K562 treated with DMSO at 1 percent for 48 hours (cell line): ENCODE data around the gene RABGAP1. TPM values are rescaled to one million over a fixed set of nuclear protein-coding genes. Genes with fewer than 3 reads are reported as not detected.

Experiments
- total RNA-seq: library from RNA; unstranded; fragments of 300-600 nt; gene quantifications from 2 replicates; pipeline ENCODE4 v1.2.3, GENCODE V29; 2022; ENCODE audit warnings: low replicate concordance; ENCODE audit errors: extremely low read depth

The RABGAP1 gene
- not detected in 2 replicates for total RNA-seq

GRCh38 chr9:122940749-122941581 is at the start of gene RABGAP1:
Gene RABGAP1, plus strand, starts transcription at chr9:122941020. Its CDS starts 16,040 bp downstream, at chr9:122957060.

GRCh38 chr9:122904823-122905710 is 35.8 kb upstream of the RABGAP1 start, which contains the start of gene RC3H2:
Gene RC3H2, minus strand, starts transcription at chr9:122905359. Its CDS starts 7,850 bp downstream, at chr9:122897509.

GRCh38 chr9:122912964-122913673 is 27.7 kb upstream of the RABGAP1 start, which contains the start of gene ZBTB6:
Gene ZBTB6, minus strand, starts transcription at chr9:122913323. Its CDS starts 1,251 bp downstream, at chr9:122912072.

GRCh38 chr9:122931226-122932121 is 9.3 kb upstream of the RABGAP1 start, which contains the start of gene ZBTB26:
Gene ZBTB26, minus strand, starts transcription at chr9:122931512. Its CDS starts 11,578 bp downstream, at chr9:122919934.

GRCh38 chr9:123033352-123033751 is 92.5 kb downstream of the RABGAP1 start, which contains the start of gene GPR21:
Gene GPR21, plus strand, starts transcription at chr9:123033667. Its CDS starts 900 bp downstream, at chr9:123034567.

Other genes starting within 250 kb of the RABGAP1 start
- gene OR1L4, start 217.0 kb upstream of the RABGAP1 start, total RNA-seq, result not detected in 2 replicates
- not detected in 2 replicates for gene OR1L6, start 198.7 kb upstream of the RABGAP1 start, total RNA-seq
- gene OR5C1, start 152.1 kb upstream of the RABGAP1 start, total RNA-seq, result not detected in 2 replicates
- not detected in 2 replicates for gene OR1K1, start 140.9 kb upstream of the RABGAP1 start, total RNA-seq
- not detected in 2 replicates for gene PDCL, start 112.4 kb upstream of the RABGAP1 start, total RNA-seq
- gene RC3H2, start 35.7 kb upstream of the RABGAP1 start, total RNA-seq, result not detected in 2 replicates
- not detected in 2 replicates for gene ZBTB6, start 27.7 kb upstream of the RABGAP1 start, total RNA-seq
- not detected in 2 replicates for gene ZBTB26, start 9.5 kb upstream of the RABGAP1 start, total RNA-seq
- gene GPR21, start 92.6 kb downstream of the RABGAP1 start, total RNA-seq, result not detected in 2 replicates